ENCODE data around the gene TXLNG.
"Not testable (repeated sequence)": the region's sequence is repeated elsewhere in the genome, so short reads cannot be mapped to it uniquely, and the experiment has no call there.

TXLNG gene

DNA sequence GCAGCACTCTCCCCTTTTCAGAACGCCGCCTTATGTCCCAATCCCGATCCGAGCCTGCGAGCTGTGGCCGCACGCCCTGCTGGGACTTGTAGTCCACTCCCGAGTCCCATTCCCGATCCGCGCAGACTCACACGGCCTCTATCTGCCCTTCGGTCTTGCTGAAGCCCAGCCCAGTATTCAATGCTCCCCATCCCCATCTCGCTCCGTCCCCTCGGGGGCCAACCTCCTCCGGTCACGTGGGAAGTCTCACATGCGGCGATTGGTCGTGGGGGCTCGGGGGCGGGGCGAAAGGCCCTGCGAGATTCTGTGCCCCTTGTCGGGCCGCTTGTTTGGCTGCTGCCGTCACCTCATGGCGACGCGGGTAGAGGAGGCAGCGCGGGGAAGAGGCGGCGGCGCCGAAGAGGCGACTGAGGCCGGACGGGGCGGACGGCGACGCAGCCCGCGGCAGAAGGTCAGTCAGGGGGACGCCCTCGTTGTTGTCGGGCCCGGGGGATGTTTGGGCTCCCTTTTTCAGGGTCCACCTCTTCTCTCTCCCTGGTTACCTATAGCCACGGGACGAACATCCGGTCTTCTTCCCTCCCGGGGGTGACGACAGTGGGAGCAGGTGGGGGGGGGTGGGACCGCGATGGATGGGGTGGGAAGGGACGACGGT lies at the start of gene TXLNG:
Gene TXLNG, plus strand, starts transcription at position 328 of the 652 bp plus-strand sequence. Its CDS starts 22 bp downstream, at position 350.
- H3K4me3 ChIP-seq (ENCODE audit: low read length), result peak within 1 kb of the TSS; percentile 75
- no peak for TF ChIP-seq ZNF274 (IDR thresholded peaks at IDR 0.05; ENCODE audit: low read depth, low read length)

DNA sequence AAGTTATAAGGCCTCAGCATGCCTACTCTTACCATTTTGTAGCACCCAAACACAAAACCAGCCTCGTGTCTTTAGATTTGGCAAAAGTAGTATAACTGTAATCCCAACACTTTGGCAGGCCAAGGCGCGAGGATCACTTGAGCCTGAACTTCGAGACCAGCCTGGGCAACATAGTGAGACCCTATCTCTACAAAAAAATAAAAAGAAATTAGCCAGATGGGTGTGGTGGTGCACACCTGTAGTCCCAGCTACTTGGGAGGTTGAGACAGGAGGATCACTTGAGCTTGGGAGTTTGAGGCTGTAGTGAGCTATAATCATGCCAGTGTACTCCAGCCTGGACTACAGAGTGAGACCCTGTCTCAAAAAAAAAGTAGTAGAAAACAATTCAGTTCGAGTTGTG lies 49.2 kb upstream of the TXLNG start:
- TF ChIP-seq ZNF274 (IDR thresholded peaks at IDR 0.05; ENCODE audit: low read depth, low read length), result no peak

DNA sequence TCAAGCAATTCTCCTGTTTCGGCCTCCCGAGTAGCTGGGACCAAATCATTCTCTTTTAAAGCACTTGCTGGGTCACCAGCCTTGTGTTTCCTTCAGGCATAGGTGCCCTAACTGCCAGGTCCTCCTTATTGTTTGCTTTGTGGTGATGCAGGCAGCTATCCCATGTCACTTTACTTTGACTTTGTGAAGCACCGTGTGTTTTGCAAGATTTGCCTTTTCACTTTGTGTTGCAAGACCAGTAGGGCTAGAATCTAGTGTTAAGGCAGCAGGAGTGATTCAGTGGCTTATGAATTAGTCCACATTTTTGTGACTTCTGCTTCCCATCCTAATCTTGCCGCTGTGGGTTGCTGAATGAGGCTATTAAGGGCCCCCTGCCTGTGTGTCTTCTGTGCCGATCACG lies 46.7 kb upstream of the TXLNG start:
- no peak overlapping the region for H3K4me3 ChIP-seq (ENCODE audit: low read length)
- TF ChIP-seq ZNF274 (IDR thresholded peaks at IDR 0.05; ENCODE audit: low read depth, low read length), result no peak

More for the DNA sequence above, 49.2 kb upstream of the TXLNG start:
- H3K4me3 ChIP-seq (ENCODE audit: low read length), result no peak overlapping the region

DNA sequence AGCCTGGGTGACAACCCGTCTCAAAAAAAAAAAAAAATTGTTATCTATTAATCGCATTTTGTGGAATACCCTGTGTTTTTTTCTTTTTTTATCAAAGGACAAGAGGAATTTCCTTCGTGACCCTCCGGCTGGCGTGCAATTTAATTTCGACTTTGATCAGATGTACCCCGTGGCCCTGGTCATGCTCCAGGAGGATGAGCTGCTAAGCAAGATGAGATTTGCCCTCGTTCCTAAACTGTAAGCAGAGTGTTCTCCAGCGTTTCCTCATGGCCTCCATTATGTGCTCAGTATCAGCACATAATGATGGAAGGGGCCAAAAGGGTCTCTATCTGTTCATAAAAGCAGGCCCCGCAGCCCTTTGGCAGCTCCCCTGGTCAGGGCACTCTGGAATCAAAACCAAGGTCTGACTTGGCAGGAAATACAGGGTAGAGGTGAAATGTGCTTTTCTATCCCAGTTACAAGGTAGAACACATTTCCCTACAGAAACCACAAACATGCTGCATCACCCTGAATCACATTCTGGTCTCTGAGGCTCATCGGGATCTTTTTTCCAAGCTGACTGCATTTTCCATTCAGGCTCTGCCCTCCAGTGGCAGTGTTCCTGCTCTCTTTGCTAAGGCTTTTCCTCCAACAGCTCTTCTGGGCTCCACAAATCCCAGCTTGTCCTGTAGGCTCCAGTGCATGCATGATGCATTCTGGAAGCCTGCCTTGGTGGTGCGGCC lies 42.5 kb upstream of the TXLNG start:
- no peak for TF ChIP-seq ZNF274 (IDR thresholded peaks at IDR 0.05; ENCODE audit: low read depth, low read length)
- no peak overlapping the region for H3K4me3 ChIP-seq (ENCODE audit: low read length)

DNA sequence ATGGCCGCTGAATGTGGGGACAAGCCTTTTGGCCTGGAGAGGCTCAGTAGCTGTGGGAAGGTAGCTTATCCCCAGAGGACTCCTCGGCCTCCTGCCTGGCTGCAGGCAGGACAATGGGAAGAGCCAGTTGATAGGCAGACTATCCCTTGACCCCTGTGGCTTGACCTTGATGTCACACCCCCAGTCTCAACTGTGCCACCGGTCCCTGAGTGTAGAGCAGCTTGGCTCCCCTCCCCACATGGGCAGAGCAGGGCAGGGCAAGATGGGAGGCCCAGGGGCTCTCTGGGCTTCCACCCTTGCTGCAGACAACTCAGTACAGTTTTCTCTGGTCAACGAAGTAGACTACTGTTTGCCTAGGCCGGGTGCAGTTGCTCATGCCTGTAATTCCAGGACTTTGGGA lies 41.2 kb upstream of the TXLNG start:
- no peak for TF ChIP-seq ZNF274 (IDR thresholded peaks at IDR 0.05; ENCODE audit: low read depth, low read length)
- H3K4me3 ChIP-seq (ENCODE audit: low read length), result no peak overlapping the region

DNA sequence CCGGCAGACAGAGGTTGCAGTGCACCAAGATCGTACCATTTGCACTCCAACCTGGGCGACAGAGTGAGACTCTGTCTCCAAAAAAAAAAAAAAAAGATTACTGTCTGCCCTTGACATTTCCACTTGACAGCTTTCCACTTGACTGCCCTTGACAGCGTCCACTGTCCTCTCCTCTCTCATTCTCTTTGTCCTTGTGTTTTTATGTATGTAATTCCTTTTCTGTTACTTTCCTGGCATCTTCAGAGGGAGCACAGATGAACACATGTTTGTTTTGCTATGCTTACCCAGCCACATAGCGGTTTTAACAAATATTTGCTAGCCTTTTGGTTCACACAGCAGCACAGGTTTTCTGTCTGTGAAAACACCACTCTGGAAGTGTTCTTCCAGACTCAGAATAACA lies 40.6 kb upstream of the TXLNG start:
- no peak for TF ChIP-seq ZNF274 (IDR thresholded peaks at IDR 0.05; ENCODE audit: low read depth, low read length)
- H3K4me3 ChIP-seq (ENCODE audit: low read length), result no peak overlapping the region

DNA sequence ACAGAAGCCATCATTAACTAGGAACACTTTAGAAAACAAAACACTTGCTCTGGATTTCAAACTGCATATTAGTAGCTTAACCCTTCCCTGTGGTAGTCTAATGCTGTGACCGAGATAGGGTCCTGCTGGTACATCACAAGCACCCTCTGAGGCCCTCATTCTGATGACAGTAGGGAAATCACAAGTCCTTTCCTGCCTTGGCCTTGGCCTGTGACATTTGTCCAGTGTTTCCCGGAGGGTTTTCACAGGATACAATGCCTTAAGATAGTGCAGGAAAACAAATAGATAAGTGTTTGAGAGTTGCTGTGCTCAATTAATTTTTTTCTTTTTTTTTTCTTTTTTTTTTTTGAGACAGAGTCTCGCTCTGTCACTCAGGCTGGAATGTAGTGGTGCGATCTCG lies 37.8 kb upstream of the TXLNG start:
- TF ChIP-seq ZNF274 (IDR thresholded peaks at IDR 0.05; ENCODE audit: low read depth, low read length), result no peak
- no peak overlapping the region for H3K4me3 ChIP-seq (ENCODE audit: low read length)

DNA sequence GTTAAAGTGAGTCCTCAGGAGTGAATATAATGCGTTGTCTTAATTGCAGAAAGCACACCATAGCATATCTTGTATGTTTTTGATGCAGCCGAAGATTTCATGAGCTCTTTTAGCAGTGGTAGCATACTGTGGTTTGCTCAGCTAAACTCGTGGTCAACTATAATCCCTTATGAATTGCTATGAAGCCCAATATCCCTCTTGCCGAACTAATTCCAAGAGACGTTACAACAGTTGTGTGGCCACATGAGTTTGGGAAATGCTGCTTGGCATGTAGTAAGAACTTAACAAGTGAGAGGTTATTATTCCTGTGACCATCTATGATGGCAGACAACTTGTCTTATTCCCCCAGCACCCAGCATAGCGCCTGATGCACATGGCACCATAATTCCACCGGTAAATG lies 36.1 kb upstream of the TXLNG start:
- no peak overlapping the region for H3K4me3 ChIP-seq (ENCODE audit: low read length)
- TF ChIP-seq ZNF274 (IDR thresholded peaks at IDR 0.05; ENCODE audit: low read depth, low read length), result no peak

DNA sequence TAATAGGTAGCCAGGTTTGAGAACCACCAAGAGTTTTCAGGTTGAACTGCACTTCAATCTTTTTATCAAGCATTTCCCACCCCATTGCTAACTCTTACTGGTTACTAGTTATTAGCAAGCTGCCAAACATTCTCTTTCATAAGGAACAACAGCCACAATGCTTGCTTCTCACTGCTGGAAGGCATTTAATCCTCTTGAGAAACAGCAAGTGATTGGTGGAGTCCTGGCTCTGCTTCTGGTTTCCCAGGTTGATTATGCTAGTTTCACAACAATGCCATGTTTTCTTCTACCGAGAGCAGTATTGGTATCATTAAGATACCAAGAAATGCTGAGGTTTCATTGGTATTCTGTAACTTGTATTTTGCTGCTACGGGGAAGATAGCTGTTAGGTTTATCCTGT lies 32.2 kb upstream of the TXLNG start:
- TF ChIP-seq ZNF274 (IDR thresholded peaks at IDR 0.05; ENCODE audit: low read depth, low read length), result no peak
- H3K4me3 ChIP-seq (ENCODE audit: low read length), result no peak overlapping the region

DNA sequence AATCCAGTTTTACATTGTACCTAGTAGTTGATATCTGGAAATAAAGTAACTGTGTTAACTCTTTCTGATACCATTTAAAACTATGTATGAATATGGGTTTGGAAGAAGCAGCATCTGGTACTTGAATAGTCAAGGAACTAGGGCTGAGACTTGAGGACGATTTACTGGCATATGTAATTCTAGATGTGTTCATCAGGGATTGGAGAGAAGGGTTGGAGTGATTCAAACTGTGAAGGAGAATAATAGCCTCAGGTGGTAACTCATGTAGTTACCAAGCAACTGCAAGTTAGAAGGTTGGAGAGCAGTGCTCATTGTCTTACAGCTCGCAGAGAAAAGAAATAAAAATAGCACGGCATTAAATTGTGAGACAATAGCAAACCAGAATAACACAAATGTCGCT lies 29.5 kb upstream of the TXLNG start:
- no peak overlapping the region for H3K4me3 ChIP-seq (ENCODE audit: low read length)
- TF ChIP-seq ZNF274 (IDR thresholded peaks at IDR 0.05; ENCODE audit: low read depth, low read length), result no peak

DNA sequence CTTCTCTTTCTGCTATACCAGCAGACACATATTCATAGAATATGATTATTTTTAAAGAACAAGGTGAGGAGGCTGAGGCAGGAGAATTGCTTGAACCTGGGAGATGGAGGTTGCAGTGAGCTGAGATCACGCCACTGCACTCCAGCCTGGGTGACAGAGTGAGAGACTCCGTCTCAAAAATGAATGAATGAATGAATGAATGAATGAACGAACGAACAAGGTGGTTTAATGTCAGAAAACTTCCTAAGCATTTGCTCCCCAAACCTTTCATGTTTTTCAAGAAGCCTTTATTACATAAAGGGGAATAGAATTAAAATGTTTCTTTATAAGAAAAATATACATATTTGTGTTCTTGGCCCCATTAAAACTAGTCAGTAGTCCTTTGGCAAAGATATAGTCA lies 24.8 kb upstream of the TXLNG start:
- H3K4me3 ChIP-seq (ENCODE audit: low read length), result not testable (repeated sequence)

DNA sequence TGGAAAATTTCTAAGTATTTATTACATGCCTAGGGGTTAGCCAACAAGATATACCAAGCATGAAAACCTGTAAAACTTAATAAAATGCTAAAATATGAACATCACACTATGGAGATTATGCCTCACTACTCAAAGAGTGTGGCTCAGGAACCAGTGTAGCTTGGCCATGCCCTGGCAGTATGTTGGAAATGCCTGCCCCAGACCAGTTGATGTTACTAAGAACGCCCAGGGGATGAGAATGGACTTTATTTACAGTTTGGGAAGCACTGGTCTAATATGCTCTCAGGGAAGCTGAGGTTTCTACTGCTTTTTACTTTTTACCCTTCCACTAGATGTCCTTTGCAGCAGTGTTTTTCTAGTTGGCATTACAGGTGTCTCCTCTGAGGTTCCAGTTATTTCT lies 23.7 kb upstream of the TXLNG start:
- no peak overlapping the region for H3K4me3 ChIP-seq (ENCODE audit: low read length)
- TF ChIP-seq ZNF274 (IDR thresholded peaks at IDR 0.05; ENCODE audit: low read depth, low read length), result no peak

DNA sequence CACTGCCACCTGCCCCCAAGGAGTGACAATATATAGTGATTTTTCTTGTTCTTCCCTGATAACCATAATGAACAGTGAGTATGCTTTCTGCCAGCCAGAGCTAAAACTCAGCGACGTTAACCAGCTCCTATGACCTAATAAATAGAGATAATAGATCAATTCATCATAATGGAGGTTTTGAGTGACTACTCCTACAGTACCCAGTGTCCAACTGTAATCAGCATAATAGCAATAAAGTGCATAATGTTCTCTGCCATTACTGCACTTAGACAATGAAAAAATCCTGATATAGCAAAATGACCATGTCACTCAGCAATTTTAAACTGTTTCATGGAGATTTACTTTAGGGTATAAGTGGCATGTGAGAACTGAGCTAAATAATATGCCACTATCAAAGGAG lies 20.7 kb upstream of the TXLNG start:
- no peak overlapping the region for H3K4me3 ChIP-seq (ENCODE audit: low read length)
- no peak for TF ChIP-seq ZNF274 (IDR thresholded peaks at IDR 0.05; ENCODE audit: low read depth, low read length)

DNA sequence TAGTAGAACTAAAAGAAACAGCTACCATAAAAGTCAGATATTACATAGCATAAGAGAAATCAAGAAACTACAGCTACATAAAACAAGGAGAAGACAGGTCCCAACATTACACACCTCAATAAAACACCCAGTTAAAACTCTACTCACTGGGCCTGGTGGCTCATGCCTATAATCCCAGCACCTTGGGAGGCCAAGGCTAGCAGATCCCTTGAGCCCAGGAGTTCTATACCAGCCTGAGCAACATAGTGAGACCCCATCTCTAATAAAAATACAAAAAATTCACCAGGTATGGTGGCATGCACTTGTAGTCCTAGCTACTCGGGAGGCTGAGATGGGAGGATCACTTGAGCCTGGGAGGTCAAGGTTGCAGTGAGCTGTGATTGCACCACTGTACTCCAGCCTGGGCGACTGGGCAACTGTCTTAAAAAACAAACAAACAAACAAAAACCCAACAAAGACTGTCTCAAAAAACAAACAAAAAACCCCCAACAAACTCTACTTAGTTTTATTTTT lies 15.2 kb upstream of the TXLNG start:
- no peak for TF ChIP-seq ZNF274 (IDR thresholded peaks at IDR 0.05; ENCODE audit: low read depth, low read length)
- H3K4me3 ChIP-seq (ENCODE audit: low read length), result no peak overlapping the region
